Coronary artery (tissue), 2 donors: ENCODE measurements around the gene PRDM2.

ENCODE experiments used
- DNase-seq: peaks from one replicate; pipeline ENCODE4 v3.0.0-alpha.2; 2017; ENCODE audit warnings: low spot score
- H3K27ac ChIP-seq, 2 donors: fragments of 200-600 bp; sonication (generic); one replicate each; pipeline ENCODE4 v1.5.1; 2016 to 2019
- H3K4me3 ChIP-seq: fragments of 200-600 bp; sonication (generic); 2 replicates; pipeline ENCODE4 v1.5.1; 2016; ENCODE audit warnings: mild to moderate bottlenecking, moderate library complexity
- TF ChIP-seq, protein P1 (sequence below): fragments of 200-600 bp; sonication (generic); IDR thresholded peaks from one replicate; pipeline ENCODE4 v1.5.1; 2019; ENCODE audit warnings: antibody characterized with exemption

The PRDM2 gene

DNA sequence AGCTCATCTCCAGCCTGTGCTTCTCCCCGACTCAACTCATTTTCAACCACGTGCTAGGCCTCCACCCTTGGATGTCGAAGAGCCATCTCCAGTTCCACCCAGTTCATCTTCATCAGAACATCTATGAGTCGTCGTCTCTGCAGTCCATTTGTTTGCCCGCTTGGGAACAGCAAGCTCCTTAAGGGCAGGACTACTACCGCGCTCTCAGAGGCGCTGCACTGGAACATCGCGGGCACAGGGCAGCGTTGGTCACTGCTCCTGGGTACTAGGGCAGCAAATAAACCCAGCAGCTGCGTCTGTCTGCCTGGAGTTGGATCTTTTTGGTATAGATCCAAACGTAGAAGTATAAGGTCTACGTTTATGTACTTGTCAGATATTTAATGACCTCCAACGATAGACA is 478 bp upstream of the PRDM2 start:
- TF ChIP-seq, protein P1, sequence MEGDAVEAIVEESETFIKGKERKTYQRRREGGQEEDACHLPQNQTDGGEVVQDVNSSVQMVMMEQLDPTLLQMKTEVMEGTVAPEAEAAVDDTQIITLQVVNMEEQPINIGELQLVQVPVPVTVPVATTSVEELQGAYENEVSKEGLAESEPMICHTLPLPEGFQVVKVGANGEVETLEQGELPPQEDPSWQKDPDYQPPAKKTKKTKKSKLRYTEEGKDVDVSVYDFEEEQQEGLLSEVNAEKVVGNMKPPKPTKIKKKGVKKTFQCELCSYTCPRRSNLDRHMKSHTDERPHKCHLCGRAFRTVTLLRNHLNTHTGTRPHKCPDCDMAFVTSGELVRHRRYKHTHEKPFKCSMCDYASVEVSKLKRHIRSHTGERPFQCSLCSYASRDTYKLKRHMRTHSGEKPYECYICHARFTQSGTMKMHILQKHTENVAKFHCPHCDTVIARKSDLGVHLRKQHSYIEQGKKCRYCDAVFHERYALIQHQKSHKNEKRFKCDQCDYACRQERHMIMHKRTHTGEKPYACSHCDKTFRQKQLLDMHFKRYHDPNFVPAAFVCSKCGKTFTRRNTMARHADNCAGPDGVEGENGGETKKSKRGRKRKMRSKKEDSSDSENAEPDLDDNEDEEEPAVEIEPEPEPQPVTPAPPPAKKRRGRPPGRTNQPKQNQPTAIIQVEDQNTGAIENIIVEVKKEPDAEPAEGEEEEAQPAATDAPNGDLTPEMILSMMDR, result no peak
- DNase-seq, result no peak
- Histone ChIP-seq H3K27ac (peak overlapping the region; percentile 85 to 89), H3K4me3 (peak overlapping the region; percentile 75)

DNA sequence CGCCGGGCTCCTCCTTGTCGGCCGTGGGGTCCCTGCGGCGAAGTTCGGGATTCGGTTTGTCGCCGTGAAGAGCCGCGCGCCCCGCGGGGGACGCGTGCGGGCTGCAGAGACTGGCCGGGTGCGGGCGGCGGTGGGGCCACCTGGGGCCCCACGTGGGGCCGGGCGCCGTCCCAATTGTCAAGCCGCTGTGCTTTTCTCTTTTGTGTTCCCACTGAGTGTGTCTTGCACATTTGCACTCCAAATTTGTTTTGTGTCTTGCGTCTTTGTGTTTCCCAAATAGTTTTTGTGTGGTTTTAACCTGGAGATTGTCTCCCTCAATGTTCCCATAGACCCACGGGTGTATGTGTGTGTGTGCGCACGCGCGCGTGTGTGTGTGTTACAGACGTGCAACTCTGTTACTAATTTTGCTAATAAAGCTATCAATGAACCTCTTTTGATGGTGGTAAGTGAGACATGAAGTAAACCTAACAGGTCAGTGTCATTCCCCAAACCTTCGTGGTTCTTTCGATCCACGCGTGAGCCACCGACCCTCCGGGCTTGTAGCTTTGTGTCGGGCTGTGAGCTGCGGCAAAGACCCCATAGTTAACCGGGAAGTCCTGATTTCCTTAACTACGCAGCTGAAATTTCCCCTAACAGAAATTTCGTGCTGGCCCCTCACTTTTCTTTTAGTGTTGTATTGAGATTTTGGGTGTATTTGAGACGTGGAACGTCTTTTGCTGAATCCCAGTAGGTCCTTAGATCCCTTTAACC is 708 bp downstream of the PRDM2 start:
- peak overlapping the region; percentile 85 to 89 for H3K27ac ChIP-seq
- TF ChIP-seq, protein P1, result no peak
- DNase-seq, result no peak
- peak overlapping the region; percentile 75 for H3K4me3 ChIP-seq

DNA sequence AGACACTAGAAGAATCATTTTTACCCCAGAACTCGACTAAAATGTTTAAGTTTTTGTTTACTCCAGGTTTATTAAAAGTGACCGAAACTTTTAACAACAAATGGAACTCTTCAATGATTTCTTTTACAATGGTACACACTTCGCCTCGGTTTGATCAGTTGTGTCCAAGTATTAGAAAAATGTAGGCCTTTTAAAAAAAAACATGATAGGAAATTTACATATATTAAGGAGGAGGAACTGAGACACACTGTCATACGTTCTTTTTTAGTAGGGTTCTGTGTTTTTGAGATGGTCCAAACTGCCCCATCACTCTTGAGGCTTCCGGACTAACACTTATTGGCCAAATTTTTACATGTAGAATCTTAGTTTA is 1.3 kb downstream of the PRDM2 start:
- TF ChIP-seq, protein P1, result no peak

DNA sequence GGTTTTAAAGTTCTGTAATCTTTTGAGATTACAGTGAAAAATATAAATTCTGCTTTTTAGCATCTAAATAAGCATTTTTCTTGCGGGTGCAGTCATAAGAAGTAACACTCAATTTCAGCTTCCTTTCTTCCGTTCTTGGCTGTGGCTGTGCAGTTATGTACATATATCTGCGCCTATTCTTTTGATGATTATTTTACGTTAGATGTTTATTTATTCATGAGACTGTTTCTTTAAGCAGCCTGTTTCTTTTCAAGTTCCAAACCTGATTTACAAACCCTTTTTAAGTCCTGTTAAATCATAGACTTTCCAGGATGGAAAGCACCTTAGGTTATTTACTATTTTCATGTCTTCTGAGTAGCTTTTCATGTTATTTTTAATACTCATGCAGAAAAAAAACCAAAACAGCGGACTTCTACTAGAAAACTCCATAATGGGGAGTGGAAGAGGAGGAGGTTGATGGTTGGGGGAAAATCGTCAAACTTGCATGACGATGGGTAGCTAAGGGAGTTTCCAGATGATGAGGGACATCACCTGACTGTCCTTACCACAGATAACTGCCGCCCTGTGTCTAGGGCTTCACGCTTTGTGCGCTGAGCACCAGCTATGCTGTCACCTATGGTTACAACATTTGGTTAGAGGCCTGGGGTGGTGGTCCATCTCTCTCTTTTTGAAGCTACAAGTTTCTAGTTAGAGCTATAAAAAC is 2.6 kb downstream of the PRDM2 start:
- DNase-seq, result no peak
- TF ChIP-seq, protein P1, result no peak
- Histone ChIP-seq H3K4me3 (no peak overlapping the region), H3K27ac (no peak overlapping the region)

More for the DNA sequence above, 1.3 kb downstream of the PRDM2 start:
- H3K27ac ChIP-seq, result peak overlapping the region; percentile 85 to 89
- DNase-seq, result no peak
- peak overlapping the region; percentile 75 for H3K4me3 ChIP-seq

DNA sequence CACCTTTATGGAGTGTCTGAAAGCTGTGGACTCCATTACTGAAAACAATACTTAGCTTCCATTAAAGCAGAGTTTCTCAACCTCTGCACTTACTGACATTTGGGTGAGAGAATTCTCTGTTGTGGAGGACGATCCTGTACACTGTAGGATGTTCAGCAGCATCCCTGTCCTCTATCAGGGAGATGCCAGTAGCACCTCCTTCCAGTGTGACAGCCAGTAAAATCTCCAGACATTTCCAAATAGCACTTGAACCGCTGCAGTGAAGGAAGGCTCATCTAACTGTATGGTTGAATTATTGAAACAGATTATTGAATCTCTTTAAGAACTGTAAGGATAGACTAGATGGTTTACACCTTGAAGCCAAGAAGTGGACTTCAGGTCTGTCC is 3.1 kb downstream of the PRDM2 start:
- no peak for DNase-seq
- TF ChIP-seq, protein P1, result no peak
- no peak overlapping the region for H3K4me3 ChIP-seq
- no peak overlapping the region for H3K27ac ChIP-seq

DNA sequence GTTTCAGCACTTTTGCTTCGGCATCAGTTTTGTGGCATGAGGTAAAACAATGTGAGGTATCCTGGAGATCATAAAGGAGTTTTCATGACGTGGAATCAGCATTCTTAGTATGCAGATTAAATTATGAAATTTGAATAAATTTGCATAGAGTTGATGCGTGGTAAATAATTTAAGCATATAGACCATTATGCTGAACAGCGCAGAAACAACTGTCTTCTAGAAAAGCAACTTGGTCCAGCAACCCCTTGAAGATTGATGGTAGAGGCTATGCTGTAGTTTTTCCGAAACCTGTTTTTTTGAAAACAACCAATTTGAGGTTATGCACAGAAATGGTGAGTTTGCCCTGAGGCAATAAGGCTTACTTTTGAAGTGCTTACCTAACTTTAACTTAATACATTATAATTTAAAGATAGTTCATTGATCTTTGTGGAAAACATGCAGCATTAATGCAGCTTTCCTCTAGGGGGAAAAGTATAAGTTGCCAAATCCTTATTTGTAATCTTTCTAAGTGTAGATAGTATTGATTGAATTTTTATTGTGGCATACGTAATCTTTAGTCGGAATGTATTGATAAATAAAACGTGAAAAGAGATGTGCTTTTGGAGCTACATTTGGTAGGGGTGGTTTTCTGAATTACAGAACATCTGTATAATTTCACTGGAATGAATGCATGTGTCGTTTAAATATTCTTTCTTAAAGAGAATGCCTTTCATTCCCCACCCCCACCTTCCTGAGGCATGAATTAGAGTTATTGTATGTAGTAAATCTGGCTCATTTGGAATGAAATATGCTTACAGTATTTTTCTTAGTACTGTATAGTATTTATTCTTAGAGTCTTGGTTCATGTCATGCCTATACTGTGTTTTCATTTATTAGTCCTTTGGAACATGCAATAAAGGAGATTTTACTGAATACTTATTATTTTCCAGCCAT is 3.8 kb downstream of the PRDM2 start:
- TF ChIP-seq, protein P1, result no peak
- no peak overlapping the region for H3K27ac ChIP-seq

More for the DNA sequence above, 3.8 kb downstream of the PRDM2 start:
- no peak overlapping the region for H3K4me3 ChIP-seq
- DNase-seq, result no peak
